Panc1 (cell line): Measurements from ENCODE around the gene SMOC2.
"Not testable (repeated sequence)": the region's sequence is repeated elsewhere in the genome, so short reads cannot be mapped to it uniquely, and the experiment has no call there.

Experiments
- POLR2AphosphoS5 ChIP-seq: IDR thresholded peaks from 2 replicates; pipeline ENCODE4 v1.6.1; 2012; ENCODE audit warnings: mild to moderate bottlenecking, low read depth, low read length, moderate library complexity
- SIN3A ChIP-seq: IDR thresholded peaks from 2 replicates; pipeline ENCODE4 v1.6.1; 2012; ENCODE audit warnings: low read depth, mild to moderate bottlenecking, low read length, moderate library complexity, borderline replicate concordance; ENCODE audit not compliant: insufficient read depth
- TCF7L2 ChIP-seq: IDR thresholded peaks from 2 replicates; pipeline ENCODE4 v1.6.1; 2011; ENCODE audit warnings: mild to moderate bottlenecking, low read depth, low read length, inconsistent platforms
- TF ChIP-seq, protein P1 (sequence below): fragments of 450-650 bp; IDR thresholded peaks from 2 replicates; pipeline ENCODE4 v1.5.1; 2017; ENCODE audit warnings: mild to moderate bottlenecking
- TF ChIP-seq, protein P2 (sequence below), 2 experiments: IDR thresholded peaks; 2 replicates each; pipeline ENCODE4 v1.6.1; 2011 to 2012; ENCODE audit warnings: low read depth in 2 of 2, control low read depth in 1 of 2, low read length in 1 of 2, mild to moderate bottlenecking in 1 of 2, moderate library complexity in 1 of 2; ENCODE audit not compliant: insufficient read depth in 1 of 2

DNA sequence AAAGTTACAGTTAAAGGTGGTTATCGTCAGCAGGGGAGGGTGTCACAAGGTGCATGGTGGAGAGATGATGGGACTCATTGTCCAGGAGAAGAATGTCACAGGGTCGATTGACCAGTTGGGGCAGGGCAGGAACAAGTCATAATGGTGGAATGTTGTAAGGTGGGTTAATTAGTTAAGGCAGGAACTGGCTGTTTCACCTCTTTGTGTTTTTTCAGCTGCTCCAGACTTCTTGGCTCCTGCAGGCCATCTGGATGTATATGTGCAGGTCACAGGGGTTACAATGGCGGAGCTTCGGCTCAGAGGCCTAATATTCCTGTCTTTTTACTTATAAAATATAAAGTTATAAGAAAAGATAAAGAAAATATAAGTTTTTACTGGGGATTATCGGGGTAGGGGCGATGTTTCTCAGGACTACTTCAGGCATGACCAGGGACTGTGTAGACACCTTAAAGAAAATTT lies 236.4 kb downstream of the SMOC2 start:
- TF ChIP-seq, protein P1, sequence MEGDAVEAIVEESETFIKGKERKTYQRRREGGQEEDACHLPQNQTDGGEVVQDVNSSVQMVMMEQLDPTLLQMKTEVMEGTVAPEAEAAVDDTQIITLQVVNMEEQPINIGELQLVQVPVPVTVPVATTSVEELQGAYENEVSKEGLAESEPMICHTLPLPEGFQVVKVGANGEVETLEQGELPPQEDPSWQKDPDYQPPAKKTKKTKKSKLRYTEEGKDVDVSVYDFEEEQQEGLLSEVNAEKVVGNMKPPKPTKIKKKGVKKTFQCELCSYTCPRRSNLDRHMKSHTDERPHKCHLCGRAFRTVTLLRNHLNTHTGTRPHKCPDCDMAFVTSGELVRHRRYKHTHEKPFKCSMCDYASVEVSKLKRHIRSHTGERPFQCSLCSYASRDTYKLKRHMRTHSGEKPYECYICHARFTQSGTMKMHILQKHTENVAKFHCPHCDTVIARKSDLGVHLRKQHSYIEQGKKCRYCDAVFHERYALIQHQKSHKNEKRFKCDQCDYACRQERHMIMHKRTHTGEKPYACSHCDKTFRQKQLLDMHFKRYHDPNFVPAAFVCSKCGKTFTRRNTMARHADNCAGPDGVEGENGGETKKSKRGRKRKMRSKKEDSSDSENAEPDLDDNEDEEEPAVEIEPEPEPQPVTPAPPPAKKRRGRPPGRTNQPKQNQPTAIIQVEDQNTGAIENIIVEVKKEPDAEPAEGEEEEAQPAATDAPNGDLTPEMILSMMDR = not testable (repeated sequence)
- TF ChIP-seq POLR2AphosphoS5, SIN3A, TCF7L2: not testable (repeated sequence)
- TF ChIP-seq, protein P2, sequence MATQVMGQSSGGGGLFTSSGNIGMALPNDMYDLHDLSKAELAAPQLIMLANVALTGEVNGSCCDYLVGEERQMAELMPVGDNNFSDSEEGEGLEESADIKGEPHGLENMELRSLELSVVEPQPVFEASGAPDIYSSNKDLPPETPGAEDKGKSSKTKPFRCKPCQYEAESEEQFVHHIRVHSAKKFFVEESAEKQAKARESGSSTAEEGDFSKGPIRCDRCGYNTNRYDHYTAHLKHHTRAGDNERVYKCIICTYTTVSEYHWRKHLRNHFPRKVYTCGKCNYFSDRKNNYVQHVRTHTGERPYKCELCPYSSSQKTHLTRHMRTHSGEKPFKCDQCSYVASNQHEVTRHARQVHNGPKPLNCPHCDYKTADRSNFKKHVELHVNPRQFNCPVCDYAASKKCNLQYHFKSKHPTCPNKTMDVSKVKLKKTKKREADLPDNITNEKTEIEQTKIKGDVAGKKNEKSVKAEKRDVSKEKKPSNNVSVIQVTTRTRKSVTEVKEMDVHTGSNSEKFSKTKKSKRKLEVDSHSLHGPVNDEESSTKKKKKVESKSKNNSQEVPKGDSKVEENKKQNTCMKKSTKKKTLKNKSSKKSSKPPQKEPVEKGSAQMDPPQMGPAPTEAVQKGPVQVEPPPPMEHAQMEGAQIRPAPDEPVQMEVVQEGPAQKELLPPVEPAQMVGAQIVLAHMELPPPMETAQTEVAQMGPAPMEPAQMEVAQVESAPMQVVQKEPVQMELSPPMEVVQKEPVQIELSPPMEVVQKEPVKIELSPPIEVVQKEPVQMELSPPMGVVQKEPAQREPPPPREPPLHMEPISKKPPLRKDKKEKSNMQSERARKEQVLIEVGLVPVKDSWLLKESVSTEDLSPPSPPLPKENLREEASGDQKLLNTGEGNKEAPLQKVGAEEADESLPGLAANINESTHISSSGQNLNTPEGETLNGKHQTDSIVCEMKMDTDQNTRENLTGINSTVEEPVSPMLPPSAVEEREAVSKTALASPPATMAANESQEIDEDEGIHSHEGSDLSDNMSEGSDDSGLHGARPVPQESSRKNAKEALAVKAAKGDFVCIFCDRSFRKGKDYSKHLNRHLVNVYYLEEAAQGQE (IDR thresholded peaks at IDR 0.05; ENCODE audit: insufficient read depth in 1 of 2, low read depth in 2 of 2, low read length in 1 of 2) = not testable (repeated sequence)
